Measurements from ENCODE around the gene SHC3.

The SHC3 gene

DNA sequence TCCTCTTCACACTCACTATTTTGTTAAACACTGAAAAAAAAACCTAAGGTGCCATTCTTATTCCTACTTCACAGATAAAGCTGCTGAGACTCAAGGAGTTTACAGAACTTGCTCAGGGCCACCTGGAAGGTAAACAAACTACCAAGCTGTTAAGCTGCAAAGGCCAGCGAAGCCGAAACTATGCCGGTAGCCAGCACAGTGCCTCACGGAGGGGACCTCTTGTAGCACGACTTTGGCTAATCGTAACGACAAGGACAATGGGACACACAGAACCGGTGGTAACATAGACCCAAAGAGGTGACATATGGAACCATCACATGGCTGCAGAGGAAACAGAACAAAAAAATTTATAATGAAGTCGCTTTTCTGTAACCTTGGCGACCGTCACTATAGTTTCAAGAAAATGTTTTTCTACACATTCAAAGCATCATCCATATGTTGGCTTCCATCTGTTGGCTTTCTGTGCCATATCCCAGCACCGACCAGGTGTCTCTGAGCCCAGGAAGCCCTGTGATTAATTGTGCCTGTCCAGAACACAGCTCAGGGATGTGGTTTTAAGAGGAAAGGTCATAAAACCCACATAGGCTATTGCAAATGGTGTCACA is 127.1 kb downstream of the SHC3 start:
- DNase-seq = no peak

DNA sequence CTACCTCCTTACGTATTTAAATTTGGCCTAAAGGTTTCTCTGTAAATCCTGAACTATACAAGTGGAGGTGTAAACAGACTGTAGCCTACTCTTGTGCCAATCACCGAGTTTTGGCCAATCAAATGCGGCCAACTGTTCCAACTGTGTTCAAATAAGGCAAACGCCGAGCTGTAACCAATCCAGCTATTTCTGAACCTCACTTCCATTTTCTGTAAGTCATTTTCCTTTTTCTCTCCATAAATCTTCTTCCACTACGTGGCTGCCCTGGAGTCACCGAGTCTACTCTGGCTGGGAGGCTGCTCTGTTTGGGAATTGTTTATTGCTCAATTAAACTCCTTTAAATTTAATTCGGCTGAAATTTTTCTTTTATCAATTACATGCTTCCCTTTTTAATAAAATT is 129.0 kb downstream of the SHC3 start:
- no peak for DNase-seq

DNA sequence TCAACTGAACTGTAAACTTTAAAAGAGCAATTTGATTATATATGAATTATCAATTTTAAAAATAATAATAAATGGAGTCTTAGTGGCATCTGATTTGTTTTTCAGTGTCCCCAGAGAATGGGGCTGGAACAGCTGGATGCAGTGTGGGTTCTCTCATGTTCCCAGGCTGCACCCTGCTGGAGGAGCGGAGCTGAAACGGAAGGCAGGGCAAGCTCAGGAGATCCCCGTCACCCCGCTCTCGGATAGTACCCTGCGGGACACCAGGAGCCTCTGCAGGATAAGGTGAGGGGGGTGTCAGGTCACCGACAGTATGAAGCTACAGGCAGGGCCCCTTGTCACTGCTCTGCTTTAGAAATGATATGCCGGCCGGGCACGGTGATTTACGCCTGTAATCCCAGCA is 130.0 kb downstream of the SHC3 start:
- no peak for DNase-seq

DNA sequence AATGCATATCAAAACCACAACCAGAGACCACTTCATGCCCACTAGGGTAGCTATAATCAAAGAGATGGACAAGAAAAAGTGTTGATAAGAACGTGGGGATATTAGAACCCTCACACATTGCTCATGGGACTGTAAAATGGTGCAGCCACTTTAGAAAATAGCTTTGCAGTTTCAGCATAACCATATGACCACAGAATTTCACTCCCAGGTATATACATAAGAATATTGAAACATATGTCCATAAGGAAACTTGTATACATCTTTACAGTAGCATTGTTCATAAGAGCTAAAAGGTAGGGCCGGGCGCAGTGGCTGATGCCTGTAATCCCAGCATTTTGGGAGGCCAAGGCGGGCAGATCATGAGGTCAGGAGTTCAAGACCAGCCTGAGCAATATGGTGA is 131.0 kb downstream of the SHC3 start:
- no peak for DNase-seq

DNA sequence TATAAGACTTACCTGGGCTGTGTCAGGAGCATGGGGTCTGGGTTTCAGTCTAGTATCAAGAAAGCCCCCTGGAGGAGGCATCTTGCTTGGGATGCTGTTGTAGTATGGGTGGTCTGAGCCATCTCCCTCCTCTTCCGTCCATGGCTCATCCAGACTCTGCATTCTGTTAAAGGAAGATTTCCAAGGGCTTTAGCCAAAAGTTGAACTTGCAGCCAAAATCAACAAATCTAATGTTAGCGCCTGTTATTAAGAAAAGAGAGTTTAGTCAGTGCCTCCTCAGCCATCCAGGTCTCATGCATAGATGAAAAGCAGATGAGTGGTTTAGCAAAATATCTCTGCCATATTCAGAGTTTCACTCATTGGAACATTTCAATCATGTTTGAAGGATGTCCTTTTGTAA is 131.8 kb downstream of the SHC3 start:
- DNase-seq = no peak

DNA sequence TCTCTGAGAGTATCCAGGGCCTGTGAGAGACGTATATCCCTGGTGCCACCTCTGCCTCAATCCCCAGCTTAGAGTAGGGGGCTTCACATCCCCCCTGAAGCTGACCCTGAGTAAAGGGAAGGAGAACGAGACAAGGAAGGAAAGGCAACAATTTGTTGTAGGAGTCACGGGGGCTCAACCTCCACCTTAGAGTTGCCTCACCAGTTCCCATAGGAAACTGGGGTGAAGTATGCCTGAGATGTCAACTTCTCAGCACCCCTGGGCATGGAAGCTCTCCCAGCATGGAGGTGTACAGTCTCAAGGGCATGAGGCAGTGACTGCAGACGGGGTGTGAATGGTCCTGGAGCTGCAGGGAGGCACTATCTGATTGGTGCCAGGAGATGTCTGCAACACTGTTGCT is 133.7 kb downstream of the SHC3 start:
- DNase-seq = no peak

DNA sequence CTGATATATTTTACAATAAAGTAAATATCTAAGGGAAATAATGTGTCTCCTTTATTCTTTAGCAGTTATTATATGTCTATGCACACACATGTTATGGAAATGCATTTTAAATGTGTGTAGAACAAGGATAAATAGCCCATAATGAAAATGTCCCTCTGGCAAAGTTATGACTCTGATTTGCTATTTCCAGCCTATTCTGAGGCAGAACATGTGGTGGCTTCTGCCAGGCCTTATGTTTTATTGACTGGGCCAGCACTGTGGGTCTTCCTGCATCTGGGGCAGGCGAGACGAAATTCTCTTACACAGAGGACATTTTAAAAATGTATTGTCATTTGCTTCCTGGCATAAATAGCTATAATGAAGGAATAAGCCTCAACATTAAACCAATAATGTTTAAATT is 134.5 kb downstream of the SHC3 start:
- no peak for DNase-seq

DNA sequence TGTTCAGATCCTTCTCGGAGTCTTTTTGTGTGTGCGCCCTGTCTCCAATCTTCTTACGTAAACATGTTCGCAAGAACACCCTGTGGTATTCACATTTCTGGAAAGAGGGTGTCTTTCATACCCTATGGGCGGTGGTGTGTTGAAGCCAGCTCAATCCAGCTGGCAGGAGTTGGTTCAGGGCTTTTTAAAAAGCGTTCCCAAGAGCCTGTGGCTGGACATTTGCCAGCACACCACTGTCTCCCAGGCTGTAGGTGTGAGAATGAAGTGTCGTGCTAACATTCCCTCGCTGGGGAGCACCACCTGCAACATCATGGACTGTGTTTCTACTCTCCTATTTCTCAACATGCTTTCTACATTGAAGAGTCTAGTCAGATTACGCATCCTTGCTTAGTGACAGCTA is 135.6 kb downstream of the SHC3 start:
- no peak for DNase-seq

DNA sequence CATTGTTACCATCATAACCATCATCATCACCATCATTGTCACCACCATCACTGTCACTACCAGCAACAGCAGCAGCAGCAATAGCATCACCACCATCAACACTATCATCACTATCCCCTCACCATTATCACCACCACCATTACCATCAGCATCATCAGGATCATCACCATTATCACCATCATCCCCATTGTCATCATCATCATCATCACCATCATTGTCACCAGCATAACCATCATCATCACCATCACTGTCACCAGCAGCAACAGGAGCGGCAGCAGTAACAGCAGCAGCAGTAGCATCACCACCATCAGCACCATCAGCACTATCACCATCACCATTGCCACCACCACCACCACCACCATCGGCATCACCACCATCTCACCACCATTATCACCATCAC is 139.0 kb downstream of the SHC3 start:
- no peak for DNase-seq

DNA sequence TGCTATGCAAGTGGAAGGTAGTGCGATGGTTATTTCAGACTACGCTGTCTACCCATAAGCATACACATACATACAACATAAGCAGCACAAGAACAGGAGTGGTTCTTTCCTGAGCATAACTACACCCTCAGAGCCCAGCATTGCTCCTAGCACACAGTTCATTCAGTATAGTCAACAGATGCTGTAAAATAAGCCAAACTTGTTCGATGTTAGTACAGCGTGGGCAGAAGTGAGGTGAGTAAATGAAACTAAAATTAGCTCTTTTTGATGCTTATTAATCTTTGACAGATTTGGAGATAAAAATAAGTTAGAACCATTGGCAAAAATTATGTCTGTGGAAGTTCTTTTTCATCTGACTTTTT is 139.5 kb downstream of the SHC3 start:
- DNase-seq = no peak

DNA sequence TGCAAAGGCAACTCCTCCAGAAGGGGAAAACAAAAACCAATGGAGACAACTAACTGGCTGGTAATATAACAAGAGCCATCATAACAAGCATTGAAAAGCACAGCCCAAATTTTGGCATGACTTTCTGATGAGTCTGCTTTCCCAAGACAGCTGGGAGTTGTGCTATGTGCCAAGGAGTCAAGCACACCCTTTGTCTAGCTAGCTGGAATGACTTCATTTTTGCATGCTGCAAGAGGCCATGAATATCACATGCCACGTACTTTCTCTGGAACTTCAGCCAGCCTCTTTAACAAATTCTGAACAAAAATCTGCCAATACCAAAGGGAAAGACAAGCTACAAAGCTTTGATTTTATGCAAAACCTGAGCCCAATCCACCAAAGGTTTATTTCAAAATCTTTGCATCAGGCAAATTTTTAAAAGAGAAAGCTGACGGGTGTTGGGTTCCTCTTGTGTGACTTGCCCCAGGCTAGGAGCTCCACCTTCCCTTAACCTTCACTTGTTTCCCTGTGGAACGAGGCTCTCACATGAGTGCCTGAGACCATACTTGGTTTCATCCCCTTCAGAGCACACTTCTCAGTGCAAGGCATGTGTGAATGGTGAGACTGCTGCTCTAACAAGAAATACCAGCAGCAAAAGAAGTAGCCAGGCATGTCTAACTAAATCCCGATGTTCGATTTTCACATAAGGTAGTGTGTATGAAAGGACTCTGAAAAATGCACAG is 140.1 kb downstream of the SHC3 start:
- DNase-seq = no peak

DNA sequence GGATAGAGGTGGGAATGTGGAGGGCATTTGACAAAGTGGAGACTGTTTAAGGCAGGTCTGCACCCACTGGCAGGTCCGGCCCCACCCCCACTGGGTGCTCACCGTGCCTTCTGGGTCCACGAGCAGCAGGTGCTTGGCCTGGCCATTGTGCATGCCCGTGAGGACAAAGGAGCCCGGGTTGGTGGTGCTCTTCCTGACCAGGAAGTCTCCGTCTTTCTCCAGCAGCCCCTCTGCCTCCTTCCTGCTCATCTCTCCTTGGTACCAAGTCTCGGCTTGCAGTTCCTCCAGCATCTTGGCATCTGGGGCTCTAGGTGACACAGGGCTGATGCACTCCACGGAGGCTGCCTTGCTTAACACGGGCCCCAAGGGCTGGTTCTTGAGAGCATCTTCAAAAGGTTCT is 140.7 kb downstream of the SHC3 start:
- no peak for DNase-seq

DNA sequence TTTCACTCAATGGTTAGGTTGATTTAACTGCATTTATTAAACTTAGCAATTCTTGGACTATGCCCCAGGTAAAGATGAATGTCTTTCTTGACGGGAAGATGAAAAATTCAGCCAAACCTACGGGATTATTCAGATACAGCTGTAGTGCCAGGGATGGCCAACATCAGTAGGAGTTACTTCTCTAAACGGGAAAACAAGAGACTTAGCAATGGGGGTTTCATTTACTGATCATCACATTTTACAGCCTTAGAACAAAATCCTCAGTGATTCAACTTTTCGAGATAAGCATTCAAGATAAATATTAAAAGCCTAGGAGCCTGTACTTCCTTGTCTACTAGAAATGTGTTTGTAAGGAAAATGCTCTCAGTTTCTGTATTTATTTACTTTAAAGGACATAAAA is 141.3 kb downstream of the SHC3 start:
- DNase-seq = no peak

DNA sequence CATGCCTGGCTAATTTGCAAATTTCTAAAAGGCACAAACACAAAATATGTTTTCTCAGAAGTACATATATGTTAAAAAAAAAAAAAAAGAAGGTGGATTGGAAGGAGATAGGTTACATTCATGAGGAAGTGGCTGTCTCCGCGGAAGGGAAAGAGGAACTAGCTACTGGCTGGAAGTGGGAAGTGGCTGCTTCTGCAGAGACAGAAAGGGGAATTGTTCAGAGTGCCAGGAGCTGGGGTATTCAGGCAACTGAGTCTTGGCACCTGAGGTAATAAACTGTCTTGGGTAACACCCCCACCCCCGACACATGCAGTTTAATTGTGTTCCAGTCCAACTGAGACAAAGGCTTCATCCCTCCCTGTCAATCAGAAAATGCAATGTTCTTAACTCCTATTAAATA is 141.7 kb downstream of the SHC3 start:
- DNase-seq = no peak

DNA sequence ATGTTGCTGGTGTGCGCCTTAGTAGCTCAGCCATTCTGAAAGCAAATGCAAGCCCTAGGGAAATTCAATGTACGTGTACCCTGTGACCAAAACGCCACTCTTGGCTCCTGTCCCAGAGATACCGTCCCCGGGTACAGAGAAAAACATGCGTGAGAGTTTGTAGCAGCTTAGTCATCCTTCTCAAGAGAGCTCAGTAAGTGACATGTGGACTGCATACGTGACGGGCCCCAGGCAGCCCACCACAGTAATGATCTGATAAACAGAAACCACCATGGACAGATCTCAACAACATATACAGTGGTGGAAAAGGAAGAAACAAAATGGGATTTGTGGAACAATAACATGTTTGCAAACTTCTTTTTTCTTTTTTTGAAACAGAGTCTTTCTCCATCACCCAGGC is 142.2 kb downstream of the SHC3 start:
- no peak for DNase-seq

DNA sequence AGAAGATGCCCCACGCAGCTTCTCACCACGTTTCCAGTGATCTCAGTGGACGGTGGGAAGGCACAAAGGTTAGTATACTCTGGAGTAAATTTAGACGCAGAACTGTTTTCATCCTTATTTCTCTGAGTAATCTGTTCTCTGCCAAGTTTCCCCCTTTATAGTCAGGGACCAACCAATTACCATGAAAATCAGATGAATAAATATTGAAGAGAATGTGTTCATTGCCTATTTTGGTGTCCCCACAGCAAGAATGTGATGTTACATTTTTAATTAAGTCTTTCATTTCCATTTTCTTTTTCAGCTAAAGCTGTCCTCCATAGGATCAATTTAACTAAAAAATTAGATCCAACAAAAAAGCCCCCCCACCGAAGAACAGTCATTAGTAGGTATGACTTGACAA is 146.0 kb downstream of the SHC3 start:
- DNase-seq = no peak

DNA sequence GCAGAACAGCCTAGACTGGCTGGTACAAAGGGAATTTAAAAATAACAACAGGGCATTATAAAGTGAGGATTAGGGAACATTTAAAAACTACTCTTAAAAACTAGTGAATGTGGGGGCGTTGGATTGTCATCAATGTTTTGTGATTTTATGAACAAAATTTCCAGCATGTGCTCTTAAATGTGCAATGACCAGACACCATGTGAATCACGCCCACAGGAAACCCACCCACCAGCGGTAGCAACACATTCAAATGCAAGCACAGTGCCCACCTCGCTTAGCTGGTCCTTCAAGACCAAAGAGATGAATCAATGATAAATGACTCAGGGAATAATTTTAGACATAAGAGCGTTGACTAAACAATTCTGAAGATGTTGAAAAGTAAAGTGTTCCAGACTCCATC is 146.4 kb downstream of the SHC3 start:
- no peak for DNase-seq

DNA sequence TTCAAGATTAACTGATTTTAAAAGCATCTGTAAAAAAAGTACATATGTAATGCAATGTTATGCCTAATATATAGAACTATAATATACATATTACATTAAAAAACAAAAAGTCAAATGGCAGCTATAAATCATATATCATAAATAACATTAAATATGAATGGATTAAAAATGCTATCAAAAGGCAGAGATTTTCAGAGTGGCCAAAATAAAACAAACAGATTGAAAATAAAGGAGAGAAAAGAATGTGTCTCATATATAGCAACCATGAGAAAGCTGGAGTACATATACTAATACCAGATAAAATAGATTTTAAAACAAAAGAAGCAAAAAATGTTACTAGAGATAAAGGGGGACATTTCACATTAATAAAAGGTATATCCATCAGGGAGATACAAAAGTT is 148.8 kb downstream of the SHC3 start:
- DNase-seq = no peak

DNA sequence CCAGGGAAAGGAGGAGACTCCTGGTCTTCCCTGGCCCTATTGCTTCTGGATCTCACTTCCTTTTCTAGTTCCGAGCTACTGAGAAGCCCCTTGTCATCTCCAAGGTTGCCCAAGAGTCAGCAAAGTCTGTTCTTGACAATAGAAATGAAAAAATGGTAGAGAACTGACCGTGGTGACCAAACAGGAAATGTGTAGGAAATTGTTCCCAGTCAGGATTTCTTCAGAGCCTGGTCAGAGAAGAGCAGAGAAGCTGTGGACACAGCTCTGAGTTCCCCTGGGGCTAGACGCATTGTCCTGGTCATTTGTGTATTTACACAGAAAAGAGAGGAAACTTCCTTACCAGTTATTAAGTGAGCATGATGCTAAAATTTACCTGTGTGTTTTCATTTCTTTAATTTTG is 151.7 kb downstream of the SHC3 start:
- DNase-seq = no peak

DNA sequence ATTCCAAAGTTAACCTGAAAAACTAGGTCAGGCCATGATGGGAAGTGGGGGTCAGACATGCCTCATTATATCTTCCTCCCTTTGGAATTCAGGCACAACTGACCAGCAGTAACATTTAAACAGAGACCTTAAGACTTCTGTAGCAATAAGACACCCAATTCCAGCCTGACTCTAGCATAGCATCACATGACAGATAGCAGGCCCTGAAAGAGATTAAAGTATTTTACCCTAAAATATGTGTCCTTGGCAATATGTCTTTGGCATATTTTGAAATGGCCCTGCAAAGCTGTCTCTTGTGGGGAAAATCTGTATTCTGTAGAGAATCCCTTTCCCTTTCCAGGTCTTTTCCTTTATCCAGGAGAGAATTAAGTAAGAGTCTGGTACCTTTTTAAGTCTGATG is 153.1 kb downstream of the SHC3 start:
- no peak for DNase-seq

DNA sequence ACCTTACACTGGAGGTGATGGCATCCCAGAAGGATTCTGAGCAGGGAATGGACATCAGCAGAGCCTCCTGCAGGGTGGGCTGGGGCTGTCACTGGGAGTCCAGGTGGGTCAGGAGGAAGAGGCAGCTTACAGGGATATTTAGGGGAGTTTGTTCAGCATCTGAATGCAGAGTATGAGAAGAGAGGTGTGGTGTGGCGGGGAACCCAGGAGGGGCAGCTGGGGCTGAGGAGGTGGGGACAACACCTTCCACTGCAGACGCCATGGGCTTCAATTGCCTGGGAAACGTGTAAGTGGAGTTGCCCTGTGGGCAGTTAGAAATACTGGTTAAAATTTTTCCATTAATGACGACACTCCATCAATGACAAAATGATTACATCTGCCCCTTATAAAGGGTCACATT is 153.9 kb downstream of the SHC3 start:
- DNase-seq = no peak

DNA sequence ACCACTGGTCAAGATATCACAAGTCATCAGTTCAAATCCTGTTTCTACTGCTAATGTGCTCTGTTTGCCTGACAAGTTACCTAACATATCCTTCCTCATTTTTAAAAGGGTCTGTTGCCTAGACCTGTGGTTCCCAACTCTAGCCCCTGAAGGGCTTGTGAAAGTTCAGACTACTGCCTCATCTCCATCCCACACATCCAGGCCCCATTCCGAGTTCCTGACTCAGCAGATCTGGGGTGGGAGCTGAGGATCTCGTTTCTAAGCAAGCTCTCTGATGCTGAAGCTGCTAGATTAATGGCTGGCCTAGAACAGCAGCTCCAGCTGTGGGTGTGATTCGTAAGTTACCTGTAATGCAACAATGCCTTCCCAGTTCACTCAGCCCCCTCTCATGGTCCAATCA is 154.9 kb downstream of the SHC3 start:
- DNase-seq = no peak

DNA sequence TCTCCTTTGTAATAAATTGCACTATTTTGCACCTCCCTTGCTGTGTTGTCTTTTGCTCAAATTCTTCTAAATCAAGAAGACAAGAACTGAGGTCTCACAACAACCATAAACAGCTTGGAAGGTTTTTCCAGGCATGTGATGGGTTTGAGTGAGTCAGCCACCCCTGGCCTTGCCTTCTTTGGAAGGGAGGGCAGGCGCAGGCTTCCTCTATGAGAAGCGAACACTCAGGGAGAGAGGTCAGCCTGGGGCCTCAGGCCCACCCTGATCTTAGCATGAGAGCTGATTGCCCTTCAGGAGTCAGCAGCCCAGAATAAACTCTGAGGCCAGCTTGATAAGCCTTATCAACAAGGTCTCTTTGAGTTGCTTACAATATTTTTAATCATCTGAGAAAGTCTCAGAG is 155.7 kb downstream of the SHC3 start:
- DNase-seq = no peak

DNA sequence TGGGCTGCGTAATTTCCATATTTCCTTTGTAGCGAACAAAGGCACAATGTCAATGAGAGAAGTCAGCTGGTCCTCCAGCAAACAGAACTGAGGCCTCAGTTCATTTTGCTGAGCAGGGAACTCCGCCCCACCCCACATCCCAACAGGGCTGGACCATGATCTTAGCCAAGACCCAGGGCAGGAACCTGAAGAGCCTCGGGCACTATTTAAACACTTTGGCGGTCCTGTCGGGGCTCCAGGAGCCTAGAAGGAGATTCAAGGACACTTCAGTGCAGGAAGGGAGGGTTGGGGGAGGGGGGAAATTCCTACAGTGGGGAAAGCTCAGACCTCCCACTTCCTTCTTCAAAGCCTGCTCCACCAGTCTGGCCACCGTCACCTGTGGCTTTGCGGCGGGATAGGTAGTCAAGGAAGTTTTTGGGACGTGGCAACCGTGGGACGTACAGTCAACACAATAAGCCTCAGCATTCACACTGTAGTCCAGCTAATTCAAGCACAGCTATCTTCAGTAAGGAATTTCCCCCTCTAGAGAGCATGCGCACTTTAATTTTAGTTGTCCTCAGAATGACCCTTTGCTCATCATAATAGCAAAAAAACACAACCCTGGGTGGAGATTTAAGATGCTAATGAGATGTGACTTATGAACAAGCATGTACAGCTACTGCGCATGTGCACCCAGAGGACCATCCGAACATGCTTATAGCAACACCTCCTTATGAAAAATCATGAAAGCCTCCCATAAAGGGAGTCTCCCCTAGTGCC is 156.4 kb downstream of the SHC3 start:
- DNase-seq = no peak
